Measurements from ENCODE around the gene FBXW10. TPM values are rescaled to one million over a fixed set of nuclear protein-coding genes. Genes with fewer than 3 reads are reported as not detected.
"Not testable (repeated sequence)": the region's sequence is repeated elsewhere in the genome, so short reads cannot be mapped to it uniquely, and the experiment has no call there.

Gene FBXW10
- total RNA-seq (2012; rRNA removed) (not detected in 2 replicates), polyA plus RNA-seq (2012; rRNA removed) (not detected in 2 replicates), Bru-seq, nascent RNA (percentile 7 among the genes with signal in this experiment), BruChase-seq, experiment 1, labeled RNA remaining after a 6-hour chase (percentile 13 among the genes with signal in this experiment), BruChase-seq, experiment 2, labeled RNA remaining after a 2-hour chase (not detected)
- polyA plus RNA-seq (2012; cell fraction: cytosol; rRNA removed), result not detected in 2 replicates
- 0.01 and 0.11 TPM in 2 replicates for polyA plus RNA-seq (2012; cell fraction: nucleus; rRNA removed; ENCODE audit: low replicate concordance)
- long read RNA-seq, result 0 reads

GRCh38 chr17:18743699-18744421 lies at the start of gene FBXW10:
Gene FBXW10 (plus strand): TSS chr17:18744054. CDS start chr17:18744245, 191 bp downstream.
- in situ Hi-C loops (cut with MboI; ENCODE audit: low sequenced_read_pairs); H2BK120ac ChIP-seq (ENCODE audit: low read depth, low read length); H3K79me1 ChIP-seq (ENCODE audit: low read depth in 1 of 2, low read length in 2 of 2); H3K4ac ChIP-seq (ENCODE audit: low read depth, low read length); H3K9me3 ChIP-seq (ENCODE audit: control insufficient read depth, insufficient read depth, low read length); CTCF ChIA-PET; H4K91ac ChIP-seq (ENCODE audit: insufficient read depth, low read depth, low read length); H3K18ac ChIP-seq (ENCODE audit: low read depth, low read length); H2AK5ac ChIP-seq (ENCODE audit: low read depth, low read length); POLR2A ChIA-PET (ENCODE audit: unreplicated experiment); H3K4me2 ChIP-seq (ENCODE audit: low read depth, low read length); H3K14ac ChIP-seq (replicated peaks; ENCODE audit: low read depth, low read length); H4K5ac ChIP-seq (ENCODE audit: low read depth, low read length); H2BK5ac ChIP-seq (ENCODE audit: low read depth, low read length, poor library complexity, severe bottlenecking); H3K9me1 ChIP-seq (ENCODE audit: insufficient read depth, low read length); BruUV-seq (replicated peaks); H3K9ac ChIP-seq (ENCODE audit: low read depth, low read length); H4K20me1 ChIP-seq (ENCODE audit: insufficient read depth, low read length); H2BK20ac ChIP-seq (ENCODE audit: low read depth, low read length); H3K36me3 ChIP-seq (ENCODE audit: control insufficient read depth, insufficient read depth, low read length); DNase-seq; H3K27me3 ChIP-seq (ENCODE audit: control insufficient read depth, insufficient read depth, low read length); H3K23ac ChIP-seq (ENCODE audit: low read depth, low read length); H3K56ac ChIP-seq (ENCODE audit: extremely low read depth, insufficient read depth, low read length); H2AFZ ChIP-seq (replicated peaks; ENCODE audit: low read length, poor library complexity); H2AK9ac ChIP-seq (replicated peaks; ENCODE audit: low read depth, low read length, poor library complexity); H2BK15ac ChIP-seq (ENCODE audit: low read depth, low read length); dilution Hi-C loops (cut with HindIII; ENCODE audit: low sequenced_read_pairs, unreplicated experiment); H3K27ac ChIP-seq (ENCODE audit: insufficient read depth, low read length); H3K4me1 ChIP-seq (ENCODE audit: control insufficient read depth, insufficient read depth, low read length); H3K4me3 ChIP-seq (ENCODE audit: insufficient read depth, low read depth, low read length); H4K8ac ChIP-seq (ENCODE audit: low read depth in 2 of 2, low read length in 2 of 2); intact Hi-C loops (cut with micrococcal nuclease): not testable (repeated sequence)
- no CpG with 5 or more reads among the region's 10 CpGs for WGBS, 2 experiments (ENCODE audit: extremely low coverage in 2 of 2, insufficient read length in 1 of 2)
- ATAC-seq (ENCODE audit: low read depth), result peak; percentile 86

- POLR2A ChIA-PET (ENCODE audit: unreplicated experiment); H2AK9ac ChIP-seq (replicated peaks; ENCODE audit: low read depth, low read length, poor library complexity); H3K9ac ChIP-seq (ENCODE audit: low read depth, low read length); ATAC-seq (ENCODE audit: low read depth); H3K4me2 ChIP-seq (ENCODE audit: low read depth, low read length); H3K56ac ChIP-seq (ENCODE audit: extremely low read depth, insufficient read depth, low read length); dilution Hi-C loops (cut with HindIII; ENCODE audit: low sequenced_read_pairs, unreplicated experiment); H3K9me1 ChIP-seq (ENCODE audit: insufficient read depth, low read length); H3K36me3 ChIP-seq (ENCODE audit: control insufficient read depth, insufficient read depth, low read length); H3K4me3 ChIP-seq (ENCODE audit: insufficient read depth, low read depth, low read length); H4K5ac ChIP-seq (ENCODE audit: low read depth, low read length); H2AK5ac ChIP-seq (ENCODE audit: low read depth, low read length); H3K27ac ChIP-seq (ENCODE audit: insufficient read depth, low read length); H2BK15ac ChIP-seq (ENCODE audit: low read depth, low read length); H3K14ac ChIP-seq (replicated peaks; ENCODE audit: low read depth, low read length); H3K4ac ChIP-seq (ENCODE audit: low read depth, low read length); CTCF ChIA-PET; H2BK5ac ChIP-seq (ENCODE audit: low read depth, low read length, poor library complexity, severe bottlenecking); in situ Hi-C loops (cut with MboI; ENCODE audit: low sequenced_read_pairs); H2BK120ac ChIP-seq (ENCODE audit: low read depth, low read length); H3K9me3 ChIP-seq (ENCODE audit: control insufficient read depth, insufficient read depth, low read length); H4K8ac ChIP-seq (ENCODE audit: low read depth in 2 of 2, low read length in 2 of 2); H3K18ac ChIP-seq (ENCODE audit: low read depth, low read length); H3K27me3 ChIP-seq (ENCODE audit: control insufficient read depth, insufficient read depth, low read length); H3K79me1 ChIP-seq (ENCODE audit: low read depth in 1 of 2, low read length in 2 of 2); DNase-seq; H4K91ac ChIP-seq (ENCODE audit: insufficient read depth, low read depth, low read length); H3K23ac ChIP-seq (ENCODE audit: low read depth, low read length); H2AFZ ChIP-seq (replicated peaks; ENCODE audit: low read length, poor library complexity); H2BK20ac ChIP-seq (ENCODE audit: low read depth, low read length); H4K20me1 ChIP-seq (ENCODE audit: insufficient read depth, low read length); BruUV-seq (replicated peaks); intact Hi-C loops (cut with micrococcal nuclease); H3K4me1 ChIP-seq (ENCODE audit: control insufficient read depth, insufficient read depth, low read length): not testable (repeated sequence)
- no CpG with 5 or more reads among the region's 2 CpGs for WGBS, 2 experiments (ENCODE audit: extremely low coverage in 2 of 2, insufficient read length in 1 of 2)
These were observed 48.7 kb upstream of the FBXW10 start for GRCh38 chr17:18695143-18695542.

All from IMR-90 (cell line).